PC-3 (cell line): ENCODE measurements around the gene C12orf75. TPM values are rescaled to one million over a fixed set of nuclear protein-coding genes. Genes with fewer than 3 reads are reported as not detected.

ENCODE experiments used
- ATAC-seq: fragments of 200-7000 bp; cut with Tn5 transposase; 2 replicates; pipeline ENCODE4 v1.9.1; 2020; ENCODE audit warnings: mild to moderate bottlenecking, moderate library complexity
- BruUV-seq: library from RNA; stranded (reverse); fragments of 400-500 nt; replicated peaks from 2 replicates; lab custom pipeline; 2021; lab: Mats Ljungman, UMichigan
- CTCF ChIA-PET: fragments of 300-600 bp; sonication (Branson Sonifier 250); formaldehyde crosslinking; loops from one replicate; lab custom pipeline; 2022; ENCODE audit warnings: antibody characterized with exemption; lab: Charles Lee
- POLR2A ChIA-PET: fragments of 300-600 bp; sonication (Branson Sonifier 250); formaldehyde crosslinking; loops from one replicate; lab custom pipeline; 2022; ENCODE audit warnings: antibody characterized with exemption; ENCODE audit not compliant: unreplicated experiment; lab: Charles Lee
- DNase-seq: peaks from one replicate; pipeline ENCODE4 v3.0.0-alpha.2; 2015
- H2AFZ ChIP-seq: fragments of 300-600 bp; sonication (generic); 2 replicates; pipeline ENCODE4 v1.6.0; 2016; ENCODE audit warnings: antibody characterized with exemption, low read length
- H3F3A ChIP-seq: fragments of 300-600 bp; sonication (generic); one replicate; pipeline ENCODE4 v1.6.0; 2017; ENCODE audit warnings: antibody characterized with exemption, low read length, control low read depth, mild to moderate bottlenecking; ENCODE audit not compliant: unreplicated experiment
- H3K27ac ChIP-seq: fragments of 300-600 bp; sonication (generic); 2 replicates; pipeline ENCODE4 v1.5.1; 2016; ENCODE audit warnings: mild to moderate bottlenecking, low read length
- H3K27me3 ChIP-seq: fragments of 300-600 bp; sonication (generic); 2 replicates; pipeline ENCODE4 v1.6.1; 2016; ENCODE audit warnings: low read length, mixed read lengths
- H3K36me3 ChIP-seq: fragments of 300-600 bp; sonication (generic); 2 replicates; pipeline ENCODE4 v1.6.1; 2016; ENCODE audit warnings: low read depth, mixed run types, low read length, mixed read lengths
- H3K4me1 ChIP-seq: fragments of 300-600 bp; sonication (generic); 2 replicates; pipeline ENCODE4 v1.5.1; 2016; ENCODE audit warnings: low read length; ENCODE audit not compliant: insufficient read depth
- H3K4me2 ChIP-seq: fragments of 300-600 bp; sonication (generic); 2 replicates; pipeline ENCODE4 v1.6.0; 2016; ENCODE audit warnings: low read length
- H3K4me3 ChIP-seq: fragments of 300-600 bp; sonication (generic); 2 replicates; pipeline ENCODE4 v1.5.1; 2016; ENCODE audit warnings: mild to moderate bottlenecking, low read length, mixed read lengths
- H3K79me2 ChIP-seq: fragments of 300-600 bp; sonication (generic); 2 replicates; pipeline ENCODE4 v1.6.1; 2017; ENCODE audit warnings: low read length, mixed read lengths
- H3K9ac ChIP-seq: fragments of 300-600 bp; sonication (generic); 2 replicates; pipeline ENCODE4 v1.6.0; 2016; ENCODE audit warnings: mild to moderate bottlenecking, low read length
- H3K9me2 ChIP-seq: fragments of 300-600 bp; sonication (generic); replicated peaks from 2 replicates; pipeline ENCODE4 v1.6.1; 2016; ENCODE audit warnings: mixed run types, low read length, mixed read lengths
- H3K9me3 ChIP-seq: fragments of 300-600 bp; sonication (generic); 2 replicates; pipeline ENCODE4 v1.6.1; 2016; ENCODE audit warnings: low read length, mixed read lengths
- H4K20me1 ChIP-seq: fragments of 300-600 bp; sonication (generic); 2 replicates; pipeline ENCODE4 v1.6.1; 2016; ENCODE audit warnings: low read length, mixed read lengths
- CTCF ChIP-seq: fragments of 300-600 bp; sonication (generic); conservative IDR thresholded peaks from 2 replicates; pipeline ENCODE4 v1.5.1; 2017; ENCODE audit warnings: antibody characterized with exemption, low read depth, mild to moderate bottlenecking, low read length
- EZH2 ChIP-seq: fragments of 300-600 bp; sonication (generic); IDR thresholded peaks from one replicate; pipeline ENCODE4 v1.6.1; 2017; ENCODE audit warnings: antibody characterized with exemption, mild to moderate bottlenecking, low read length; ENCODE audit not compliant: unreplicated experiment
- EZH2phosphoT487 ChIP-seq: fragments of 300-600 bp; sonication (generic); IDR thresholded peaks from 2 replicates; pipeline ENCODE4 v1.6.1; 2018; ENCODE audit warnings: mild to moderate bottlenecking, antibody characterized with exemption, low read length, borderline replicate concordance
- intact Hi-C: fragments of 100-400 bp; cut with micrococcal nuclease; formaldehyde crosslinking; loops from 2 replicates; pipeline ENCODE4 v1.9.0; 2023
- total RNA-seq: library from RNA; depleted of rRNA; stranded (reverse); fragments of >200 nt; gene quantifications from 2 replicates; pipeline ENCODE4 v1.2.3, GENCODE V29; 2014

Gene C12orf75
- total RNA-seq, 1 experiment from 2014 or later = 144 TPM

GRCh38 chr12:105343836-105344235, 13.3 kb downstream of the C12orf75 start:
- no peaks in the 10 kb centered on the region for H3K9me3 ChIP-seq
- POLR2A ChIA-PET = no interaction called here
- no peak overlapping the region for H3K4me3 ChIP-seq
- peaks cover 7% of the 10 kb centered on the region for H3F3A ChIP-seq
- H3K27ac ChIP-seq = no peak overlapping the region
- ATAC-seq (no peak), DNase-seq (no peak)
- intact Hi-C loops = no loop called here
- no peak overlapping the region for H3K4me2 ChIP-seq
- BruUV-seq = no TSS peak
- H3K27me3 ChIP-seq = no peaks in the 10 kb centered on the region
- H3K4me1 ChIP-seq = peaks cover 10% of the 10 kb centered on the region
- peaks cover 51% of the 10 kb centered on the region for H3K79me2 ChIP-seq
- H2AFZ ChIP-seq = no peak overlapping the region
- H4K20me1 ChIP-seq = no peaks in the 10 kb centered on the region
- H3K9me2 ChIP-seq = no peaks in the 10 kb centered on the region
- peaks cover 7% of the 10 kb centered on the region; the same call in 1 of the 2 replicates for H3K36me3 ChIP-seq
- TF ChIP-seq EZH2 = no peak
- TF ChIP-seq CTCF = no peak
- no peak for TF ChIP-seq EZH2phosphoT487
- no peak overlapping the region for H3K9ac ChIP-seq
- CTCF ChIA-PET = no interaction called here

GRCh38 chr12:105347499-105347898, 17.0 kb downstream of the C12orf75 start:
- Histone ChIP-seq H3K4me2 (no peak overlapping the region), H2AFZ (no peak overlapping the region), H3F3A (peaks cover under 1% of the 10 kb centered on the region), H3K4me1 (peaks cover 12% of the 10 kb centered on the region), H4K20me1 (no peaks in the 10 kb centered on the region), H3K4me3 (no peak overlapping the region), H3K9ac (no peak overlapping the region), H3K9me2 (no peaks in the 10 kb centered on the region), H3K79me2 (peaks cover 27% of the 10 kb centered on the region), H3K9me3 (no peaks in the 10 kb centered on the region), H3K27me3 (no peaks in the 10 kb centered on the region), H3K36me3 (peaks cover 5% of the 10 kb centered on the region; the same call in 1 of the 2 replicates), H3K27ac (no peak overlapping the region)
- no peak for DNase-seq
- TF ChIP-seq CTCF (no peak), EZH2 (no peak), EZH2phosphoT487 (no peak)
- CTCF ChIA-PET = no interaction called here
- ATAC-seq = no peak
- POLR2A ChIA-PET = no interaction called here
- BruUV-seq = no TSS peak
- intact Hi-C loops = no loop called here

- Histone ChIP-seq H3K4me1 (peaks cover 18% of the 10 kb centered on the region), H3K4me3 (no peak overlapping the region), H3F3A (peaks cover 5% of the 10 kb centered on the region), H3K4me2 (no peak overlapping the region), H3K9ac (no peak overlapping the region), H3K27me3 (no peaks in the 10 kb centered on the region), H3K9me2 (no peaks in the 10 kb centered on the region), H3K79me2 (peaks cover 22% of the 10 kb centered on the region), H3K9me3 (no peaks in the 10 kb centered on the region), H2AFZ (no peak overlapping the region), H4K20me1 (no peaks in the 10 kb centered on the region), H3K27ac (no peak overlapping the region), H3K36me3 (peaks cover 5% of the 10 kb centered on the region; the same call in 1 of the 2 replicates)
- BruUV-seq = no TSS peak
- intact Hi-C loops = no loop called here
- DNase-seq = no peak
- POLR2A ChIA-PET = interaction anchor here (0.7 kb wide), 1 partner anchor 13 kb away, joined by 4 read pairs; no protein-coding TSS in a partner anchor
- CTCF ChIA-PET = no interaction called here
- no peak for ATAC-seq
- no peak for TF ChIP-seq EZH2
- no peak for TF ChIP-seq CTCF
- TF ChIP-seq EZH2phosphoT487 = no peak
These were observed 17.7 kb downstream of the C12orf75 start for GRCh38 chr12:105348142-105348541.
